Fibroblast of skin of right quadriceps (primary cell): Measurements from ENCODE around the gene AP5Z1.

Experiments used
- DNase-seq: peaks from one replicate; pipeline ENCODE4 v3.0.0-alpha.2; 2013

AP5Z1 gene

DNA sequence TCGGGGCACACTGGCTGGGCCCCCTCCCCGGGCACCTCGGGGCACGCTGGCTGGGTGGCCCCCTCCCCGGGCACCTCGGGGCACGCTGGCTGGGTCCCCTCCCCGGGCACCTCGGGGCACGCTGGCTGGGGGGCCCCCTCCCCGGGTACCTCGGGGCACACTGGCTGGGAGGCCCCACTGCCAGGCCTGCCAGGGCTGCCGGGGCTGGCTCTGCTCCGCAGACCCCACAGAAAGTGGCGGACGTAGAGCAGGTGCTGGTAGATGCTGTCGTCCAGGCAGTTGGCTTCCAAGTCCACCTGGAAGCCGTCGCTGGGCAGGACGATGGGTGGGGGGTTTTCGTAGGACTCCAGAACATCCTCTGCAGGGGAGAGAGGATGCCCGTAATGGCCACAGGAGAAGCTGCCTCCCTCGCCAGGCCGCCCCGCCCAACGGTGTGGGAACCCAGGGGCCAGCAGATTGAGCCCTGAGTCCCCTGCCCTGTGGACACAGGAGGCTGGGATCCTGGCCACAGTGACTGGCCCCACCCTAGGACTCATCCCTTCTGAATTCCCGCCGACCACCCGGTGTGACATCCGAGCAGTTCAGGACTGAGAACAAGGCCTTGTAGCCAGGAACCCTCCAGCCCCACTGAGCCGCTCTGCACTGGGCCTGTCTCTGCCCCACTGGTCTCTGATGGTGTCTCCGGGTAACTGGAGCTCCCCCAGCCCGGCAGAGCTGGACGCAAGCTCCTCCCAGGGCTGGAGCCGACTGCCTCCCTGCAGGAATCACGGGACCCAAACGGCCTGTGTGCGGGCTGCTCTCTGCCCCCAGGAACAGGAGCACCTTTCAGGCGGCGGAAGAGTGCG is 28.2 kb downstream of the AP5Z1 start:
- no peak for DNase-seq

GRCh38 chr7:4805110-4805983 is 29.9 kb downstream of the AP5Z1 start:
- no peak for DNase-seq

DNA sequence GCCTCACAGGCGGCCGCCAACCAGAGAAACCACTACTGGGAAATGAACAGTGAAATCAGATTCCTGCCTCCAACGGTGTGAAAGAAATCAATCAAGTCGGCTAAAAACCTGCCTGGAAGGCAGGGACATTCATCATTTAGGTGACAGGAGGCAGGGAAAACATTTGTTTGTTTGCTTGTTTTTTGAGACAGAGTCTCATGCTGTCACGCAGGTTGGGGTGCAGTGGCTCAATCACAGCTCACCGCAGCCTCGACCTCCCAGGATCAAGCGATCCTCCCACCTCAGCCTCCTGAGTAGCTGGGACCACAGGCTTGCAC is 30.5 kb downstream of the AP5Z1 start:
- no peak for DNase-seq

GRCh38 chr7:4806983-4807597 is 31.7 kb downstream of the AP5Z1 start:
- no peak for DNase-seq

GRCh38 chr7:4807598-4808016 is 32.2 kb downstream of the AP5Z1 start:
- DNase-seq = no peak

DNA sequence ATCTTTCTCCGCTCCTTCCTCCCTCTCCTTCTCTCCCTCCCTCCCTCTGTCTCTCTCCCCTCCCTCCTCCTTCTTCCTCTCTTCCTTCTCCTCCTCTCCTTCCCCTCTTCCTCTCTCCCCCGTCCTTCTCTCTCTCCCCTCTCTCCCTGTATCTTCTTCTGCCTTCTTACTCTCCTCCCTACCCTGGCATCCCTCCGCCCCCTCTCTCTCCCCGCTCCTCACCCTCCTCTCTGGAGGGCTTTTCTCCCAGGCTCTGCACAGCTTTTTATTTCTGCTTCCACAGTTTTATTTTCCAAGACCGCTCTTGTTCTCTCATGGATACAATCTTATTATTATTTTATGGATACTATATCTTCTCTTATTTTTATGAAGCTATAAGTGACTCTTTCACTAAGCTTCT is 32.6 kb downstream of the AP5Z1 start:
- DNase-seq = no peak

- DNase-seq = no peak
Observed at GRCh38 chr7:4808565-4808964, 33.1 kb downstream of the AP5Z1 start.

DNA sequence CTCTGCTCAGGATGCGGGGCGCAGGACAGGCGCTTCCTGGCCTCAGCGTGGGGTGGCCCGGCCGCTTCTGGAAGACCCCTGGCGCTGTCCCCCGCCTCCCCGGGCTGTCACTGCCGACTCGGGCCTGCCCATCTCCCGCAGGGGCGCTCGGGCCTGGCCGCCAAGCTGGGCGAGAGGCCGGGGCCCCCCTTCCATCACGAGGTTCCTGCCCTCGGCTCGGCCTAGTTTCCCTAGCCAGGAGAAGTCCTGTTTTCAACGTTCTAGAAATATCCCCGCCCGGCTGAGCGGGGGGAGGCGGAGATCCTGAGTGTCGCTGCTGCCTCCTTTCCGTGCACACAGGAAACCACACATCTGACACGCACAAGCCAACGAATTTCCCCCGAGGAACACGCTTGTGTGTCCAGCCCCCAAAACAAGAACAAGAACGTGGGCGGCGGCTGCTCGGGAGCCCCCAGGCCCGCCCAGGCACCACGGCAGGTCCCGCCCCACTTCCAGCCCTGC is 33.7 kb downstream of the AP5Z1 start:
- no peak for DNase-seq

DNA sequence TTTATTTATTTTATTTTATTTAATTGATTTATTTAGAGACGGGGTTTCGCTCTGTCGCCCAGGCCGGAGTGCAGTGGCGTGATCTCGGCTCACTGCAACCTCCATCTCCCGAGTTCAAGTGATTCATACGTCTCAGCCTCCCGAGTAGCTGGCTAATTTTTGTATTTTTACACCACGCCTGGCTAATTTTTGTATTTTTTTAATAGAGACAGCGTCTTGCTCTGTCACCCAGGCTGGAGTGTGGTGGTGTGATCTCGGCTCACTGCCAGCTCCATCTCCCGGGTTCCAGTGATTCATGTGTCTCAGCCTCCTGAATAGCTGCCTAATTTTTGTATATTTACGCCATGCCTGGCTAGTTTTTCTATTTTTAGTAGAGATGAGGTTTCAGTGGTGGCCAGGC is 34.2 kb downstream of the AP5Z1 start:
- no peak for DNase-seq

DNA sequence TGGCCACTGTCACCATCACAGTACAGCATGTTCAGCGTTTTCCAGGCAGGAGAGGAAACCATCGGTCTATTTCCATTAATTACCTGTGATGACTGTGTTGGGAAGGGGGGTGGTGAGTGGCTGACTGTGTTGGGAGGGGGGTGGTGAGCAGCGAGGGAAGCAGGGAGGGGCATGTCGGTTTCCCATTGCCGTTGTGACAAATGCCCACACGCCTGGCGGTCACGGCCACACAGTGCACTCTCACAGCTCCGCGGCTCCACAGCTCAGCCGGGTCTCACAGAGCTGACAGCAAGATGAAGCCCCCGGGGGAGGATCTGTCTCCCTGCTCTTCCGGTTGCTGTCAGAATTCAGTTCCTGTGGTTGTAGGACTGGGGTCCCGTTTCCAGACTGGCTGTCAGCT is 39.0 kb downstream of the AP5Z1 start:
- no peak for DNase-seq

GRCh38 chr7:4815121-4815520 is 39.7 kb downstream of the AP5Z1 start:
- no peak for DNase-seq

GRCh38 chr7:4815609-4816418 is 40.4 kb downstream of the AP5Z1 start:
- DNase-seq = no peak

DNA sequence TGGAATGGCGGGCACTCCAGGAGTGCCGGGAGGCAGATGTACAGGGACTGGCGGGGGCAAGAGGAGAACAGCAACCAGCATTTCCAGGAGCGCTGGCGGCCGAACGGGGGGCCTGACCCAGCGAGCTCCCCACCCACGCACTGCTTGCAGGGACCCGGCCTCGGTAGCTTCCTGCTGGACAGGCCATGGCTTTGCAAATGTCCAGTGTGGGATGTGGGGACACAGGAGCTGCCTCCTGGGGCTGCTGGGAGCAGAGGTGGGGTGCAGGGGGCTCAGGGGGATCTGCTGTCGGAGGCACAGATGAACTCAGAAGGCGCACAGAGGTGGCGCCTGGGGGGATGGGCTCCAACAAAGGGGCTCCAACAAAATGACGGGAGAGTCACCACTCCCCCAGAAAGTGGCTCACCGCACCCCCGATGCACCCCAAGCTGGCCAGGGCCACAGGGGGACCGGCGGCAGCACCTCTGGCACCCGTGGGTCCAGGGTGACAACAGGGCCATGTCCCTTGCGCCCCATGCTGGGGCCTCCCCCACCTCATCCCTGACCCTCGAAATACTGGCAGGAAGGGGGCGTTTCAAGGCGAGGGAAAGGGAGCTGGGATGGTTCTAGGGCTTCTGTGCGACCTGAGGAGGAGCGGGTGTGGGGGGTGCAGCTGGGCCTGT is 41.1 kb downstream of the AP5Z1 start:
- DNase-seq = no peak

GRCh38 chr7:4817178-4817901 is 41.9 kb downstream of the AP5Z1 start:
- no peak for DNase-seq

DNA sequence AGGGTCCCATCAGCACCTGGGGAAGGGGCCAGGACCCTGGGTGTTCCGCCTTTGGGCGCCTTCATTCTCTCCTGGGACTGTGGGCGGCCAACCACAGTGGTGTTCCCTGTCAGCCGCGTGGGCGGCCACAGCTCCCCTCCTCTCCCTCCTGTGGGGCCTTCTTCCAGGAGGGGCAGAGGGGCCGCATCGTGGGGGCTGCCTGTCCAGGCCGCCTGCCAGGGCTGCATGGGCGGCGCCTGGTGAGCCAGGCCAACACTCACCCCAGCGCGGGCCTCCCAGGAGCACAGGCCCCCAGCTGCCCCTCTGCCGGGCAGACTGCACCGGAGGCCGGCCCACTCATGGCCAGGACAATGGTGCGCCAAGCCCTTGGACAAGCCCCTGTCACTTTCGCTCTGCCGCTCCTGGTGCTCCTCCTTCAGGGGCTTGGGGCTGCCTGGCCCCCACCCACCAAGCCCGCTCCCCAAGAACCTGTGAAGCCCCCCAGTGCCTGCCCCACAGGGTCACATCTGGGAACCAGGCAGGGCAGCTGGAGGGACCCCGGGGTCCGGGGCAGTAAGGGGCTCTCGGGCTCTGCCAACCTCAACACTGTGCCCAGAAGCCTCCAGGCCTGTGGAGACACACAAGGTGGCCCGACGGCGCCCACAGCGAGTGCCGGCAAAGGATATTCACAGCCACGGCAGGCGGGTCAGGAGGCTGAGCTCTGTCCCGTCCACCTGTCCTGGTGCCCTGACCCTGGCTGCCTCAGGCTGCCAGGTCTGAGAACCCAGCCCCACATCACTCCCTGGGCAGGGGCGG is 42.8 kb downstream of the AP5Z1 start:
- no peak for DNase-seq

GRCh38 chr7:4819560-4820404 is 44.4 kb downstream of the AP5Z1 start:
- no peak for DNase-seq

DNA sequence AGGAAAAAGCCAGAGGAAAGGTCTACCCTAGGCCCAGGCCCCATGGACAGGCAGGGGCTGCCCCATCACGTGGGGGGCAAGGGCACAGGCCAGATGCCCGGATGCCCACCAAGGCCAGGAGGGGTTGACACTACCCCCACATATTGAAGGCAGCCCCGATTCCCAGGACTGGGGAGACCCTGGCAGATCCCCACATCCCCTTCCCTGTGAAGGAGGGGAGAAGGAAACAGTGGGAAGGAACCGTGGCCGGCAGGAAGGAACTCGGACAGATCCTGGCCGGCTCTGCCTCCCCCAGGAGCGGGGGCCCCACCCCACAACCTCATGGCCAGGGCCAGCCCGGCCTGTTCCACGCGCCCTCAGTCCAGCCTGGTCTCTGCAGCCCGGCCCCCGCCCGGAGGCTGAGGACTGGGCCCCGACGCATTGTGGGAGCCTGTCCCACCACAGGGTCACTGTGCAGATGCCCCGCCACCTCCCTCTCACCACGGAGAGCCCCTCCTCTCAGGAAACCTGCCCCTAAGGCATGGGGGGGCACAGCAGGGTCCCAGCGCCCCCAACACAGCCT is 45.1 kb downstream of the AP5Z1 start:
- no peak for DNase-seq

- no peak for DNase-seq
Observed at GRCh38 chr7:4820967-4821471, 45.6 kb downstream of the AP5Z1 start.

- no peak for DNase-seq
Observed at GRCh38 chr7:4822677-4823076, 47.3 kb downstream of the AP5Z1 start.
